HG03103 (cell line): ENCODE measurements around the gene PGLYRP3.
"Not testable (repeated sequence)": the region's sequence is repeated elsewhere in the genome, so short reads cannot be mapped to it uniquely, and the experiment has no call there.

Experiments
- ATAC-seq: cut with Tn5 transposase; IDR thresholded peaks from one replicate; pipeline ENCODE4 v1.9.1; 2021; ENCODE audit warnings: low read depth; ENCODE audit not compliant: unreplicated experiment

PGLYRP3 gene

DNA sequence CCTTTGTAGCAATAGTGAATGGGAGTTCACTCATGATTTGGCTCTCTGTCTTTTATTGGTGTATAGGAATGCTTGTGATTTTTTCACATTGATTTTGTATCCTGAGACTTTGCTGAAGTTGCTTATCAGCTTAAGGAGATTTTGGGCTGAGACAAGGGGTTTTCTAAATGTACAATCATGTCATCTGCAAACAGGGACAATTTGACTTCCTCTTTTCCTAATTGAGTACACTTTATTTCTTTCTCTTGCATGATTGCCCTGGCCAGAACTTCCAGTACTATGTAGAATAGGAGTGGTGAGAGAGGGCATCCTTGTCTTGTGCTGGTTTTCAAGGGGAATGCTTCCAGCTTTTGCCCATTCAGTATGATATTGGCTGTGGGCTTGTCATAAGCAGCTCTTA, 3.3 kb upstream of the PGLYRP3 start:
- ATAC-seq = not testable (repeated sequence)

DNA sequence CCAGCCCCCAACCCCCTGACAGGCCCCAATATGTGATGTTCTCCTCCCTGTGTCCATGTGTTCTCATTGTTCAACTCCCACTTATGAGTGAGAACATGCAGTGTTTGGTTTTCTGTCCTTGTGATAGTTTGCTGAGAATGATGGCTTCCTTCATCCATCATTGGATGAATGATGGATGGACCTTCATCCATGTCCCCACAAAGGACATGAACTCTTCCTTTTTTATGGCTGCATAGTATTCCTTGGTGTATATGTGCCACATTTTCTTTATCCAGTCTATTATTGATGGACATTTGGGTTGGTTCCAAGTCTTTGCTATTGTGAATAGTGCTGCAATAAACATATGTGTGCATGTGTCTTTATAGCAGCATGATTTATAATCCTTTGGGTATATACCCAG, 1.6 kb upstream of the PGLYRP3 start:
- not testable (repeated sequence) for ATAC-seq

DNA sequence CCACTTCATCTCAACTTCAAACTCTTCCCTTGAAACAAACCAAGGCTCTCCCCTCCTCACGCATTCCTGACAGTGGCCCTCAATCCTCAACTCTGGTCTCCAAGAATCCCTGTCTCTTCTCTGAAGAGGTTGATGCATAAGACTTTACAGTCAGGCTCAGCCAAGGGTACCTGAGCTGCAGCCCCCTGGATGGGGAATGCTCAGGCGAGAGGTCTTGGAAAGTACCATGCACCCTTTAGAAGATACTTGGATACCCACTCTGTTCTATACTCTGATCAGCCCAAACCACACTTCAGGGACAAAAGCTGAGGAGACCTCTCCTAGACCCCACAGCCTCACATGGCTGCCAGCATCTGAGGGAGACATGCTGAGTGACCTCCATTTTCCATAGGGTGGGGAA, 536 bp upstream of the PGLYRP3 start:
- ATAC-seq = no peak

DNA sequence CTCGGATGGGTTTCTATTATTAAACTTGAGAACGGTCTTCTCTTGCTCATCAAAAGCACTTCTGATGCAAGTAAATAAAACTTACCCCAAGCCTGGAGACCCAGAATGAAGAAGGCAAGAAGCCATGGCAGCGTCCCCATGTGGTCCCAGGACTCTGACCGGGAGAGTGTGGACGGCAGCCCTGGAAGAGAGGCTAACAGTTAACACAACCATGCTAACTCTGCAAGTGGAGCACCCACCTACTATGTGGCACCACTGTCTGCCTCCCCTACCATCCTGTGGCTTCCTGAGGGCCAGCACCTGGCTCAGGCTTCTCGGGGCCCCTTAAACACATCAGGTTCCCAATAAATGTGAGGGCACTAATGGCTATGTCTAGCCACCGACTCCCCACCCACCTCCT, 2.2 kb downstream of the PGLYRP3 start:
- no peak for ATAC-seq

DNA sequence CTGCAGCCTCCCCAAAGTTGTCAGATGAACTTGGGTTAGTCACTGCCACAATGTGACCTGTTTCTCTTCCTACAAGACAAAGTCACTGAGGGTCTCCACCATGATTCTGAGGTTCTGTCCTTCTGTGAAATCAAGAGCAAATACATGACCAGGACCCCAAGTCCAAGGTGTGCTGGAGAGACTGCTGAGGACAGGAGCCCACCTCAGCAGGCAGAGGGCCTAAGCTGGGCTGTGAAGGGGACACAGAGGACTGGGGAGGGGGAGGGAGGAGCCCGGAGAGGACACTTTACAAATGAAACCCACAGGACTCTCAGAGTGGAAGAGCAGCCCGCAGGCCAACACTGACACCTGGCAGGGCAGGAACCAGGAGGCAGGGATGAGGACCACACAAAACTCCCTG, 3.3 kb downstream of the PGLYRP3 start:
- no peak for ATAC-seq

DNA sequence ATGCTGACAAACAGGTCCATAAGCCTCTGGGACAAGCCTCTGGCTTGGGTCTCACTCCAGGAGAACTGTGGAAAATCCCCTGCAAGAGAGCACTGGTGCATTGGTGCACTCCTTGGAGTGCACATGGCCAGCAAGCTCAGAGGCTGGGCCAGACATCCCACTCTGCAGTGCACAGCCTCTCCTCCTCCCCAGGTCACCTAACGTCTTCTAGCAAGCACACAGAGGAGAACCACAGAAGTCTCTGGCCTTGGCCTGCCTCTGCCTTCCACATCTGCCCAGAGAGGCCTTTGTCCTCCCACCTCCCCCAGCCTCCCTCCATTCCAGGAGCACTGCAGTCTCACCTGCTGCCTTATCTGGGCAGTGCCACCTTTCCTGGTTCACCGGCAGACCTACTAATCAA, 4.2 kb downstream of the PGLYRP3 start:
- no peak for ATAC-seq

DNA sequence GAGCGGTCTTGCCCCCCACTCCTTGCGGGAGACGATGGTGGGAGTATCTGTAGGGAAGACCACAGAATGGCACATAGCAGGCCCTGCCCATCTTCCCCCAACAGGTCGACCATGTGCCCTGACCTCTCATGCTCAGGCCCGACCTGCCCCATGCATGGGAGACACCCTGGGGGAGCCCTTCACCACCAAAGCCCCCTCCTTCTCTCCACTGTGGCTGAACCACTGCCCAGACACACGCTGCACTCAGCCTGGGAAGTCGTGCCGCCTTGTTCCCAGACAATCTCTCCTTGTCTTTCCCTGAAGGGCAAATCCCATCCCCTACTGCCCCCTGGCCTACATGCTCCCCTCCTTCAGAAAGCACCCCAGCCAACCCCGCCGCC, 5.5 kb downstream of the PGLYRP3 start:
- no peak for ATAC-seq

DNA sequence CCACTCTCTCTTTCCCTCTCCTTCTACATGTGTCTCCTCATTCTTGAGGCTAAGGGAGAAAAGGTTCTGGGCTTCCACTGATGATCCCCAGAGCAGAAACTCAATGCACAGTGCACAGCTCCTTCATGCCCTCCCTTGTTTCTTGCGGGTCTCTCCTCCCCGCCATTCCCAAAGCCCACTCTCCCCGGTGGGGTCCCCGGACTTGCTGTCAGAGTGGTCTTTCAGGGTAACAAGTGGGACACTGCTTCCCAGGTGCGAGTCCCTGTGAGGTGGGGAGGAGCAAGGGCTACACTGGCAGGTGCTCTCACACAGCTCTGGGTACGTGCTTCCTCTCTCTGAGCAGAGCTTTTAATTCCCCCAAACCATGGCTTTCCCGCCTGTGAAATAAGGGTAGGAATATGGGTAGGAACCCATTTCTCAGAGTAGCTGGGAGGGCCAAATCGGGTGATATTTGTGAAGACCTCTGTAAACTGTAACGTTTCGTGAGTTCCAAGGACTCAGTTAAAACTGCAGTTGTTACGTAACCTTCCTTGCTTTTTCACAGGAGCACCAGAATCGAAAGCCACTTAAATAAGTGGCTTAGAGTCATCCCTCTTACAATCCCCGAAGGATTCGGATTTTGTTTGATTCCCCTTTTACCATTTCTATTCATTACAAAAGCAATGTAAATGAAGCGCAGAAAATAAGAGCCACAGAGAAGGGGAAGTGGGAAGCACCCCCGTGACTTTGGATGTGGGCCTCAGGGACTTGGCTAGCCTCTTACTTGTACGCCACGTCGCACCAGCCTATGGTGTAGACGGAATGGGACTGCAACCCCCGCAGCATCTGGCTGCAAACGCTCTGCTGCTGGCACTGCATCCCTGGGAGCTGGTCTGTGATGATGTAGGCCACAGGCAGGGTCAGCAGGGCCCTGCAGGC, 6.2 kb downstream of the PGLYRP3 start:
- no peak for ATAC-seq

DNA sequence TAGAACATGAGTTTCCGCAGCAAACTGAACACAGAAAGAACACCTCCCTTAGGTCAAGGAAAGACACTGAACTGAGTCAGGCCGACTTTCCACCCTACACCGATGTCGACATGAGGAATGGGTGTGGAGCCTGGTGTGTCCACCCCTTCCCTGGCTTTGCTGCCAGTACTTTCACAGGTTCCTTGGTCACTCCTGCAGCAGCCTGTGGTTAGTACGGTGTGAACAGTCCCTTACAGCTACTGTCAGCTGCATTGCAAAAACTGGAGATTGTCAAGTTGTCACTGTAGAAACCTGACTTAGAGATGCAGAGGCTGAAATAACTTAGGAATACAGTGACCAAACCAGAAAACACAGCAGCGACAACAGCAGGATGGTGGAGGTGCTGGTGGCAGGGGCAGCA, 7.1 kb downstream of the PGLYRP3 start:
- no peak for ATAC-seq

DNA sequence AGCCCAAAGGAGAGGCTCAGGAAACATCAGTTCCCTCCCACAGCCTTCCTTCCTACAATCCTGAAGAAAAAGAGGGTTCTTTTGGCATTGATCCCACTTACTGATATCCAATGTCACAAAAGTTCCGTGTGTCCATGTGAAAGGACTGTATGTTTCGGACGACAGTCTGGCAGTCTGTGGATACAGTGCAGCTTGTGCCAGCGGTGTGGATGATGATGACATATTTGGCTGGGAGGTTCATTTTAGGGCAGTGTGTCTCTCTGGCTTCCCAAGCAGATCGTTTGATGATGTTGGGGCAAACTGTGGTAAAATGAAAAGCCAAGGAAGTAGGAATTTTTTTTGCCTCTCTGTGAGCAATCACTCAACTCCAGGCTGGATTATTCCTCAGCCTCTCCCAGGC, 10.4 kb downstream of the PGLYRP3 start:
- ATAC-seq = no peak

DNA sequence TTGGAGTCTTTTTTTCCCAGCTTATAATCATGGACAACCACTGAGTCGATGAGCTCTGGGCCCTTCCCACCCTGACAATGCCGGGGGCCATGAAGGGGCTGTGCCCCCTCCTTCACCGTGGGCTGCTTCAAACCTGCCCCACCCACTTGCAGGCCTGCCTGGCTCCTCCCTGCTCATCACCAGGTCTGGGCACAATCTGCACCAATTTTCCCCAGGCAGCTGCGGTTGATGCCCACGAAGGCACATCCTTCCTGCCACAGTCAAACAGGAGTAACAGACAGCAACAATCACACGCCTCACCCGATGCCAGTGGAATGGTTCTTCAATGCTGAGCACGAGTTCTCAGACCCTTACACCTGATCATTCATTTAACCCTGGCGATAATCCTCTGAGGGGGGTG, 18.9 kb downstream of the PGLYRP3 start:
- ATAC-seq = no peak

DNA sequence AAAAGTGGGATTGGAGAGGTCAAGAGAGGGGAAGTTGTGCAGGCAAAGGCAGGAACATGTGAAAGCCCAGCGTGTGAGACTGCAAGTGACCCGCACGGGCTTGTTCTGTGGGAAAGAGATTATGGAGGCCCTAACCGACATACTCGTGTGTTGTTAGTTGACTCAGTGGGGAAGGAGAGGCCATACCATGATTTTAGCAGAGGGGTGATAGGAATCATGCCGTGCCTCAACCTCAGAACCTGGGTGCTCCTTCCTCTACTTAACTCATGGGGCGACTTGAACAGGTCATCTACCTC, 19.3 kb downstream of the PGLYRP3 start:
- no peak for ATAC-seq

DNA sequence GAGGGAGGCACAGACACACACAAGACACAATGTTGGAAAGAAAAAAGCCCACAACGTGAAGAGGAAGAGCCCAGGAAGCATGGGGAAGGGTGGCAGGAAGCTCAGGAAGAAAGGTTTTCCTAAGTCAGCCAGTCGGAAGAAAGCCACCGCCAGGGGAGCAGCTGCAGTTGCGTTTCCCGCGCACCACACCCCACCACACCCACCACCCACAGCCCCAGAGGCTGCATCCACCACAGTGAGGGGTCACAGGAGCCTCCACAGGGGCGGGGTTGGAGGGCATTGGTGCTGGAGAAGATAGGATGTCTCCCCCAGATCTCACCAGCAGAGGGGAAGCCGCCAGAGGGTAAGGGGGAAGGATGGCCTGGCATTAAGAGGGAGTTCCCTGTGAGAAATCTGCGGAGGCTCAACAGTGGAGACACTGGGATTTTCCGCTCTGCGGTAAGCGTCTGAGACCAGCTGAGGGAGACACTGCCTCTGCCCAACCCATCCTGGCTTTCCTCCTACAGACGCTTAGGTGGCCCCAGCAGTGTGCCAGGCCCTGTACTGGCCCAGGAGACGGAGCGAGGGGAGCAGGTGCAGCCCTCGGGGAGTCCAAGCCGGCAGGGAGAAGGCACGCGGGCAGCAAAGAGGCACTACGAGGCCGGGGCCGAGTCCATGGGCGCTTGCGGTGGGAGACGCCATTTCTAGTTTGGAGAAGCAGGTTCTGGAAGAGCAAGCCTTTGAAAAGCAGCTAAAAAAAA, 19.8 kb downstream of the PGLYRP3 start:
- ATAC-seq = no peak

DNA sequence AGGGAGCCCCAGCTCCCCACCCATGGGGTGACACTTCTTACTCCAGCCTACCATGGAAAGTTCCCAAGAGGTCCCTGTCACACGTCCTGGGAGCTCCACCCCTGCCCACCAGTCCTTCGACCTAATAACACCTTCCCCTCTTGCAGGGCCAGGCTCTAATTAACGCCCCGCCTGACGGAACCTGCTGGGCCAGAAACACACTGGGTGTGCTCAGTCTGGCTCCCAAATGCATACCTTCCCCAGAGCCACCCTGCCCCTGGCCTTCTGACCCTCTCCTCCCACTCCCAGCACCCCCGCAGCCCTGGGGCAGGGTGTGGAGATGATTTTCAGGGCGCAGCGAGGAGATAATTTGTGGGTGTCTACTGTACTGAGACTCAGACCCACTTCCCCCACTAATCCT, 20.6 kb downstream of the PGLYRP3 start:
- no peak for ATAC-seq

DNA sequence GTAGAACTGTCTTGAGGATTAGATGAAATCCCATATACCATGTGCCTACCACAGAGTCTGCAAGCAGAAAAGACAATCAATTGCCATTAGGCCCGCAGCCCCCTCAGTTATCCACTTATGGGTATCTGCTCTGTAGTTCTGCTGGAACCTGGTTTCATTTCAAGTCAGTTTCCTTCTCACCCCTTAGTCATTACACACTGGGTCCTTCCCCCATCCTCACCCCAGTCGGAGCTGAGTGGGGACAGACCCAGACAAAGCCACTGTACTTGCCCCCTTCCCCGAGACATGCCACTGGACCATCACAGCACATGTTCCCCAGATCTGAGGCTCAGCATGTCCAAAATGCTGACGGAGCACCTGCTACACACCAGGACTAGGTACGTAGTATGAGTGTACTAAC, 21.2 kb downstream of the PGLYRP3 start:
- no peak for ATAC-seq

DNA sequence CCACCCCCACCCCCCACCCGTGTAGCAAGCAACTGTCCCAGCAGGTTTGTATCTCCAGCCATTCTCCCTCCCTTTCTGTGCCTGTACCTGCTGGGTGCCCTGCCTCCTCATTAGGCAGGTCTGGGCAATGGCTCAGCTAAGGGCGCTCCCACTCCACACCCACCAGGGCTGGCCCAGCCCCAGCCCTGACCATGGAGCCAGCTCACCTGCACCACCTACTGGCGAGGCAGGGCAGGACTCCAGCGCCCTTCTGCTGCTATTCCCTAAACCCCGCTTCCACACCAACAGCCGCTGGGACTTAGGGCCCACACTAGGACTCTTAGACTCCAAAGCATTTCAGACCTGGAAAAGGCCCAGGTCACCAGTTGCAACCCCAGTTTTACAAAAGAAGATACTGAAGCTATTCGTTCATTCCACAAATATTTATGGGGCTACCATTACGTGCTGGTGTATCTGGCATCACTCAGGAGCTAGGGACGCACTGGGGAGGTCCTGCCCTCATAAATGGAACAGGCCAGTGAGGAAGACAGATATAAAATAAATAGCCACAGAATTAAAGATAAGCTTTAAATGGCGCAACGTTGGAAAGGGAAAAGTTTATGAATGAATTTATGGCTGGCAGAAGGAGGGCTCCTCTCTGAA, 24.0 kb downstream of the PGLYRP3 start:
- ATAC-seq = no peak

DNA sequence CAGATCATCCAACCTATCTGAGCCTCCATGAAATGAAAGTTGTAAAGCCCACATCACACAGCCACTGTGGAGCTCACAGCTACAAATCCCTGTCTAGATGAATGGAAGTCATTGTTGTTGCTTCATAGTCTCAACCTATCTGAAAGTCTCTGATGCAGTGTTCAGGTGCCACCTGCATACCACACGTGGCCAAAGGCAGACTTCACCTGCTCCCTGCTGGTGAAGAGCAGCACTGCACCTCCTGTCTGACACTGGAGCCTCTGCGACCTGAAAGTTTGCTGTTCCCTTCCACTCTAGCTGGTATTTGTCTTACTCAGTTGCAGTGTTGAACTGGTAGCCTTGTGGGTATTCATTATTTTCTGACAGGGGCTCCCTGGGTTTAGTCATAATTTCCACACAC, 34.9 kb downstream of the PGLYRP3 start:
- ATAC-seq = peak; percentile 56

DNA sequence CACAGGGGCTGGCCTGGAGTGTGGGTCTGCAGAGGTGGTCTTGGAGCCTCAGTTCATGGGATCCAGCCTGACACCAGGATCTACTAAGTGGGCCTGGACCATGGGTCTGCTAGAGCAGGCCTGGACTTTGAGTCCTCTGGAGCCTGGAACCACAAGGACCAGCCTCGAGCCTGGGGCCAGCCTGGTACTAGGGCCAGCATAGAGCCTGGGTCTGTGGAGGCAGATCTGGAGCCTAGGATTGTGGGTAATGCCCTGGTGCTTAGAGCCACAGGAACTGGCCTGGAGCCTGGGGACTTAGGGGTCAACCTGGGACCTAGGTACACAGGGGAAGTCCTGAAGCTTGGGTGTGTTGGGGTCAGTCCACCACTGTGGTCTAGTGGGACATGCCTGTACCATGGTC, 40.6 kb downstream of the PGLYRP3 start:
- ATAC-seq = no peak

DNA sequence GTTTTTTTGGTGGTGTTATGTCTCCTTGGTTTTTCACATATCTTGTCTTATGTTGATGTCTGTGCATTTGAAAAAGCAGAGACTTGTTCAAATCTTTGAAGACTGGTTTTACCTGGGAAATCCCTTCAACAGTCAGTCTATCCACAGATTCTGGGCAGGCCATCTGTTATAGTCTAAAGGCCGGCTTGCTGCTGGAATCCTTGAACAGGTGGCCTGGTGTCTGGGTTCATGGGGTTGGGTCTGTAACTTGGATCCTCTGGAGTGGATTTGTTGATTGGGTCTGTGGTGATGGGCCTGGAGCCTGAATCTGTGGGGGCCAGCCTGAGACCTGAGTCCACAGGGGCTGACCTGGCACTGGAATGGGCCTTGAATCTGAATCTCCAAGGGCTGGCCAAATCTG, 41.0 kb downstream of the PGLYRP3 start:
- ATAC-seq = no peak

DNA sequence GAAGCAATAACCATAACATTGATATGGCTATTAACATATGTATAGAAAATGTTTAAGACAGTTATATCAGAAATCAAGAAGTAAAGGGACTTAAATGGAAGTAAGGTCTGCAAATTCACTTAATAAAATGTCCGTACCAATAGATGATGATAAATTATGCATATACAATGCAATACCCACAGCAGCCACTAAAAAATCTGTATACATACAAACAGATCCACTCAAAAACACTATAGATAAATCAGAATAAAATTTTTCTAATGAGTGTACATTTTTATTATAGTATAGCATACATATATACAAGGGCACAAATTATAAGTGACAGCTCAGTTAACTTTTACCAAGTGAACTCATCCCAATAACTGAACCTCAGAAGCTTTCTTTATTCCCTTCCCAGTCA, 47.3 kb downstream of the PGLYRP3 start:
- ATAC-seq = no peak

DNA sequence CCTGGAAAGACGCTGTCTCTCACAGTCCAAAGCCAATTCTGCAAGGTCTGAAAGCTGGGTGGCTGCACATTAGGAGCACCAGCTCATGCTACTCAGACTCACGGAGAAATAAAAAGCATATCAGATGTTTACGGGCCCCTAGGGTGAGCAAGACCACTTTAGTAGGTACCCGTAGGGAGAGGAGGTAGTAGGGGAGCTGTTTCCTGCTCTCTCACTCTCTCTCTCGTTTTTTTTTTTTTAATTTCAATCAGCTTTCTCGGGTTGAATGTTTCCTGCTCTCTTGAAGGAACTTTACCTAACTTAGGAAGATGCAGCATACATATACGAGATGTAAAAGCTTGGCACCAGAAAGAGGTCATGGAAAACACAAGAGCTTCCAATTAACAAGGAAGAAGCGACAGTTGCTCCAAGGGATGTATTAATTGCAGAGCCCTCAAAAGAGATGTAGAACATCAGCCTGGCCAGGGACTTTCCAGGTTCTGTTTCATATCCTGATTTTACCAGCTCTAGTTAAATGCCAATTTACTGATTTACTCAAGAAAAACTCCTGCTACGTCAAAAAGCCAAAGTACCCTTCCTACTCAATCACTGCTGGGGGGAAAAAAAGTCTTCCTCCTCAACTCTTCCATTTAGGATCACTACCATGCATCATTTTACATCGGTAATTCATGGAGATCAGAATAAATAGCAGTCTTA, 50.1 kb downstream of the PGLYRP3 start:
- ATAC-seq = no peak
